GM18867 (cell line): ENCODE results near the gene EFHB.
"Not testable (repeated sequence)": the region's sequence is repeated elsewhere in the genome, so short reads cannot be mapped to it uniquely, and the experiment has no call there.

Experiments used
- ATAC-seq: cut with Tn5 transposase; IDR thresholded peaks from one replicate; pipeline ENCODE4 v1.9.1; 2021; ENCODE audit warnings: mild to moderate bottlenecking, moderate library complexity; ENCODE audit not compliant: unreplicated experiment

Gene EFHB, protein sequence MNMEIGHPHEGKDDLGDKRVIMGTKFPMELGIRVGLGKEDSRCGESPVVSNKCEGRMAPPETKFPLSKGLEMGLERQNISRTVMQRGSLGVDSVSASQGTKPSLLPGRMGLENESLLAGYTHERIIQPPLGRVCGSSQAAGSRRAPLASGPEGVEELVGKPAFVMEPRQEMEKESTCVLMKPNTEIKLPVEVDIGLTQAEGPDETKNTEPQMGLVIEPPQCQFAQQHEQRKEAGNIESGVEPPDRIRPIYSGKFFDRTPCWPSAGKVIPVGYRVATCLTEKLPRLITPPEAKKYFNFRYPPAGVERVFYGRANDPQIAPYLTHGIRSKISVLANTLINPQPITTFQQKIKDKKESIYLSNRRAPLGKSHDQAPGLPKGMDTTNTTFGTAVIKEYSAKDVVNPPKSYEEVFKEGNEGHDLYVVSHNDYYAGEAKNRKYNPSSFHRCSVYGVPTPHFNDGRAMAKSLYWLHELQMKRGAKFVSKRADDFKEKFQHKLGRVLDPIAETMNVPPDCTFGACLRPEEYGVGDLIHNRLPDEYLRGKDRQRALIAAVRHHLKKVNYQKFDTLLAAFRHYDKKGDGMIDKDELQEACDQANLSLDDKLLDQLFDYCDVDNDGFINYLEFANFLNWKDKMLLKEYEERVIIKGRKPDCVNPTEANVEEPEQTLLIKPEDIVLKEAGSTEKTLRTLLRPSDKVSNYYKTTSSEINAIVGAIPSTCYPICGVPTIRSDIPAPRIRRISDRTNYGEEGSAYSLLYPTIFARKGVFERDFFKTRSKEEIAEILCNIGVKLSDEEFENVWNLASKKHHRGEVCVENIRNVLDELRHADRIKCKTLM

GRCh38 chr3:19934098-19934566 is at the start of gene EFHB:
EFHB (minus strand) TSS chr3:19934217; CDS start chr3:19934018, 199 bp downstream.
- ATAC-seq = no peak

GRCh38 chr3:19972054-19972453 is 38.0 kb upstream of the EFHB start:
- no peak for ATAC-seq

- ATAC-seq = no peak
Measured at GRCh38 chr3:19970327-19970726, 36.3 kb upstream of the EFHB start.

DNA sequence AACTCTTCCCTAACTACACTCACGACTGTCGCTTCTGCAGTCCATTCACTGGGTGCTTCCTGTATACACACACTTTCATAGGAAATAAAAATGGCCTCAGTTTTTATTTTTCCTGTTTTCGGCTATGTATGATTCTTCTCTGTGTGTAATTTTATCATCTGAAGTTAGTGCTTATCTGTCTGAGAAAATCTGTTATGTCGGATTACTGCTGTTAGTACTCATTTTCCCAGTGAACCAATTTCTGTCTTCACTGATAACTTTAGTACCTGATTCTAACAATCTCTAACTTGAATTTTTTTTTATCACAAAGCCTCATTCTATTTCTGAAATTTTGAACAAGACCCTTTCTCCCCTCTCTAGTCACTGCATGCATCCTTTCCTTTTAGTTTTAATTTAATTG is 33.8 kb upstream of the EFHB start:
- no peak for ATAC-seq

- no peak for ATAC-seq
Measured at GRCh38 chr3:19967208-19967607, 33.2 kb upstream of the EFHB start.

DNA sequence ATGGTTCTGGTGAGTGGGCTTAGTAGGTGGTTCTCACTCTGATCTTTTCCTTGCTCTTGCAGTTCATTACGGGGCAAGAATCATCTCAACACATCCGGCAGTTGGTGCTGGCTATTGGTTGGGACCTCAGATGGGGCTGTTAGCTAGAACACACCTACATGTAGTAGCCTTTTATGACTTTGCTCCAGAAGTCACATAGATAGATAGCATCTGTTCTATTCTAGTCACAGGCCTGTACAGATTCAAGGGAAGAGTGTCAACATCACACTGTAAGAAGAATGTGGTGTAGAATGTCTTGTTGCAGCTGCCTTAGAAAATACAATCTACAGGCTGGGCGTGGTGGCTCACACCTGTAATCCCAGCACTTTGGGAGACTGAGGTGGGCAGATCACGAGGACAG is 27.9 kb upstream of the EFHB start:
- ATAC-seq = no peak

DNA sequence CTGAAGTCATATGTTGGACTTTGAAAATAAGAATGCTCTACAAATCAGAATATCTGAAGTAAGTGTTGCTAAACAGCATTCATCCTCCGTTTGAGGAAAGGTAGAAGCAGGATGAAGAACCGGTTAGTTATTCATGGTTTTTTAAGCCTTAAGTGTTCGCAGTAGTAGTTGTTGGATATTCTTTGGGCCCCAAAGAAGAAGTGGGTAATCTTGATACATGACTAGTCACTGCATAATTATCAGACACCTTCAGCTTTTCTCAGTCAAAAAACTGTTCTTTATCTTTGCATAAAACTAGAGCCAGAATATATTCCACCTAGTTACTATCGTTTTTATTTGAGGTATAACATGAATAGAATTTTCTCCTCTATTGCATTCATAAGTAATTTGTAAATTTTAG is 26.7 kb upstream of the EFHB start:
- ATAC-seq = no peak

- no peak for ATAC-seq
Measured at GRCh38 chr3:19959505-19959904, 25.5 kb upstream of the EFHB start.

DNA sequence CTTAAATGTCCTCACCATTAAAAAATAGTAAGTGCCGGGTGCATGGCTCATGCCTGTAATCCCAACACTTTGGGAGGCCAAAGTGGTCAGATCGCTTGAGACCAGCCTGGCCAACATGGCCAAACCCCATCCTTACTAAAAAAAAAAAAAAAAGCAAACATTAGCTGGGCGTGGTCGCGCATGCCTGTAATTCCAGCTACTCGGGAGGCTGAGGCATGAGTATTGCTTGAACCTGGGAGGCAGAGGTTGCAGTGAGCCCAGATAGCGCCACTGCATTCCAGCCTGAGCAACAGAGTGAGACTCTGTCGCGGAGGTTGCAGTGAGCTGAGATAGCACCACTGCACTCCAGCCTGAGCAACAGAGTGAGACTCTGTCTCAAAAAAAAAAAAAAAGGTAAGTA is 23.3 kb upstream of the EFHB start:
- ATAC-seq = not testable (repeated sequence)

DNA sequence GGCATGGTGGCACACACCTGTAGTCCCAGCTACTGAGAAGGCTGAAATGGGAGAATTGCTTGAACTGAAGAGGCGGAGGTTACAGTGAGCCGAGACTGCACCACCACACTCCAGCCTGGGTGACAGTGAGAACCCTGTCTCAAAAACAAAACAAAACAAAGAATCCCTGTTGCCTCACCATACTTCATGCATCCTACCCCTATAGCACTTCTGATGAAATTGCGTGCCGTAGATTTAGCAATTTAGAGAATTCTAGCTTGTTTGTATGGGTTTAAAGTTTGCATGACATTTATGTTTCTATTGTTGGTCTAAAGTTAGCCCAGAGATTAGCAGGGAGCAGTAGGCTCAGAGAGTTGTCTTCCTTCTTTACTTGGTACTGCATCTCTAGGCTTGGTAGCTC is 20.7 kb upstream of the EFHB start:
- no peak for ATAC-seq

DNA sequence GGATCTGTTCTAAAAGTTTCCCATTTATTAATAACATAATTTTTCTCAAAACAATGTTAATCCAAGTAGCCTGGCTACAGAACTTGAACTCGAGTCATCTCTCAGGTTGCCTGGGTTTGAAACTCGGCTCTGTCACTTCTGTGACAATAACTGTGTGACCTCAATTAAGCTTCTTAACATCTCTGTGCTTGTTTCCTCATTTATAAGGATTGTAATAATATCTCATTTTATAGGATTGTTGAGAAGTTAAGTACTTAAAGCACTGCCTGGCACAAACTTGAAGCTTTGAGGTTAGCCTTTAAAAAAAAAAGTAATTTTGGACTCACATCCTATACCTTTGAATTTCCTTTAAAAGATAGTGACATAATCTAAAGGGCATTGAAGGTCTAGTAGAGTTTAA is 16.3 kb upstream of the EFHB start:
- no peak for ATAC-seq

DNA sequence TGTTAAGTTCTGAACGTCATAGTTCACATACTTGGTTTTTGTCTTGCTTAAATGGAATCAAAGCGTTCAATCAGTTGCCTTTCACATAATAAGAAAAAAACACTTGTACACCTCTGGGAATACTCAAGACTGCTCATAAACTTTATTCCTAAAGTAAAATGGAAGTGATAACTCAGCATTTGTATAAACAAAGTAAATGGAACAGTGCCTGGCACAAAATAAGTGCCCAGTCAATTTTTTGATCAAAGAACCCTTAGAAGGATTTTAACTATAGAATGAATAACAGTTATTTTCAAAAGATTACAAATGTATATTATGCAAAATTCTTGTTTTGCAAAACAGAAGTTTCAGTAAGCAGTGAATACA is 14.2 kb upstream of the EFHB start:
- ATAC-seq = no peak

DNA sequence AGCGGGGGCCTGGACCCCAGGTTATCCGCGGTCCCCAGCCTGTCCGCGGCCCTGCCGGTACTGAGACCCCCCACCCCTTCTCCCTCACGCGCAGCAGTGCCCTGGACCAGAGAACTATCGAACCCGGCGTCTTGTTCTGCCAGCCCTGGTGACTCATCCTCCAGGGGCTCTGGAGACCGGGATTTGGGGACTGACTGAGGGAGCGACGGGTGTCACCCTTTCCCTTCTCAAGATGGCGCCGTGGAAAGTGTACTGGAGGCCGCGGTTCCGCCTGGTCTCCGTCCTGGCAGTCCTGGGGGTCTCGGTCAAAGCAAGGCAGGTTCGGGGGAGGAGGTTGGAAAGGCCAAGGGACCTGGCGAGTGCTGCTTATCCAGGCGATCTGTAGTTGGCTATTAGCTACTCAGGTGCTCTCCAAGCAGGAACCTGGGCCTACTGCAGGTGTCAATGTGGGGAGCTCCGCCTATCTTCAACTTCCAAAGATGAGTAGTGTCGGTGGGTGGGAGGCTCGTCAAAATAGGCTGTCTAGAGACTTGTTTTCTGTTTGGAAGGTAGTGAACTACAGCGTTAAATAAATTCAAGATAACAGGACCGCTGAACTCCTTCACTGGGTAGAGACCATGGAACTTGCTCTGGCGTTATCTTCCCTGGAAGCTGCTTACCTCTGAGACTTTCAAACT is 13.7 kb upstream of the EFHB start:
- peak; percentile 22 for ATAC-seq

DNA sequence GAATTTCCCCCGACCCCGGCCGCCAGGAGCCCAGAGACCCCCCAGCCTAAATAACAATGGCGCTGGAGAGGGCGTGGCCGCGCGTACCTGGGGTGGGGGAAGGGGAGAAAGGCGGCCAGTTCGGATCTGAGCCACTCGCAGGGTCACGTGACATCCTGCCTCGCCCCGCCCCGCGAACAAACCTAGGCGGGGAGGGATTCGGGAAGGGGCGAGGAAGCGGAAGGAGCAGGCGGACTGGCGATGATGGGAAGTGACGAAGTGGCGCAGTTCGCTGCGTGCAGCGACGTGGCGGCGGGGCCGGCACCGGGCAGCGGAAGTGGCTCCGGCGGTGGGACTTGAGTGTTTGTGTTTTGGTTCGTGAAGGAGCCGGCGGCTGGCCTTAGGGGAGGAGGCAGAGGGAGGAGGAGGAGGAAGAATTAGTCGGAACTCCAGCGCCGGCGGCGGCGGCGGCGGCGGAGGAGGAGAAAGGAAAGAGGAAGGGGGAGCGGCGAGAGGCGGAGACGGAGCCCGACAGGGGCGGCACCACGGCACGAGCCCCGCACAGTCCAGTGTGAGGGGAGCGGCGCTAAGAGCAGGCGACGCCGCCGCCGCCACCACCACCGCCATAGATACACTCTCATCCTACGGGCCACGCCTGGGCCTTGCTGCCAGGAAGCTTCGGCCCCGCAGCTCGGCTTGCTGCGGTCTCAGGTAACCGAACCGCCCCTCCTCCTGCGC is 13.0 kb upstream of the EFHB start, which contains the start of gene RAB5A:
Gene RAB5A, plus strand, starts transcription at position 266 of the 717 bp plus-strand sequence. CDS start 3,802 bp downstream, outside the sequence.
- ATAC-seq = peak; percentile 95

DNA sequence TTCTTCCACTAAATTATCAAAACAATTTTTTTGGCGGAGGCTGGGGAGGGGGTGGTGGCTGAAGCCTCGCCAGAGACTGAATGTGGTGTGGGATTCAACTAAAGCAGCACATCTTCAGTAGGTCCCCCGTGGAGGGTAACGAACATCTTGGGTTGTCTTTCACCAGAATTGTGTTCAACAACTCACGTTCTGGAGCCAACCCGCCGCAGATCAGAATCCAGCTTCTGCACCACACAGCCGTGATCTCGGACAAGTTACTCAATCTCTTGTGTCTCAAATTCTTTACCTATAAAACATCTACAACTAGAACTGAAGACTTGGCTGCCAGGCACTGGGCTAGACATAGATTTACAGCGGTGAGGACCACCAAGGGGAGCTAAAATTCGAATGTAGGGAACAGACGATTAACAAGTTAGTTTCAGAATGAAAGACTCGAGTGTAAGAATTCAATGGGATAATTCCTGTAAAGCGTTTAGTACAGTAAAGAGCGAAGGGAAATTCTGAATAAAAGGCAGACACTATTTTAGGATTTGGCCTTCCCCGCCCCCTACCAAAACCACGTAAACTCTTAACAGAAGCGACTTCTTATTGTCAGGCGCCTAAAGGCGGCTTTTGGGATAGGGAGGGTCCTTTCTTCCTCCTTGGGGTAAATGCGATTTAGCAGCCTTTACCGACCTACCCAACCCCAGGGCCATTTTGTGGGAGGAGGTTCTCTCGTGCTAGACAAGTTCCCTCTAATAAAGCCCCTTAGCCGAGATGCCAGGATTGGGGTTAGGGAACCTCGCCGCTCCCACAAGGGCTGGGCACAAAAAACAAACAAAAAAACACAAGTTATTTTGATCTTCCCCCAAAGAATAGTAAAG is 12.2 kb upstream of the EFHB start:
- peak; percentile 4 for ATAC-seq

DNA sequence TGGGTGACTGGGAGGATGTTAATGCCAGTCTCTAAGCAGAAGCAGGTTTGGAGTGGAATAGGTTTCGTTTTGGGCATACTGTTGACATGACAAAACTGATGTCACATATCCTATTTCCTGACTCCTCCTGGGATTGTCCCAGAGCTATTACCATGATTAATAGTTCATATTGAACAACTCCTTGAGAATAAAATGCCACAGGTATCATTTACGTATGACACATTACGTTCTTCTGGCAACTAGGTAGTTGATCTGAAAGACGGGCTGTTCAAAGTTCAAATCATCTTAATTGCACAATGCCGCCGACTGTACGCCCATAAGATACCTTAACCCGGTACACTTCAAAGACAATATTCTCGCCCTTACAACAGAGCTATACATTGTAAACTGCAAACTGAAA is 11.5 kb upstream of the EFHB start:
- ATAC-seq = no peak

- no peak for ATAC-seq
Measured at GRCh38 chr3:19940643-19941042, 6.6 kb upstream of the EFHB start.

GRCh38 chr3:19938295-19938627 is 4.2 kb upstream of the EFHB start:
- ATAC-seq = no peak

GRCh38 chr3:19937459-19938294 is 3.7 kb upstream of the EFHB start:
- no peak for ATAC-seq
